ENCODE data around the gene SFXN4. TPM values are rescaled to one million over a fixed set of nuclear protein-coding genes. Genes with fewer than 3 reads are reported as not detected.

SFXN4 gene
- total RNA-seq, 1 donor from 2014 or later, result 52.7 TPM

DNA sequence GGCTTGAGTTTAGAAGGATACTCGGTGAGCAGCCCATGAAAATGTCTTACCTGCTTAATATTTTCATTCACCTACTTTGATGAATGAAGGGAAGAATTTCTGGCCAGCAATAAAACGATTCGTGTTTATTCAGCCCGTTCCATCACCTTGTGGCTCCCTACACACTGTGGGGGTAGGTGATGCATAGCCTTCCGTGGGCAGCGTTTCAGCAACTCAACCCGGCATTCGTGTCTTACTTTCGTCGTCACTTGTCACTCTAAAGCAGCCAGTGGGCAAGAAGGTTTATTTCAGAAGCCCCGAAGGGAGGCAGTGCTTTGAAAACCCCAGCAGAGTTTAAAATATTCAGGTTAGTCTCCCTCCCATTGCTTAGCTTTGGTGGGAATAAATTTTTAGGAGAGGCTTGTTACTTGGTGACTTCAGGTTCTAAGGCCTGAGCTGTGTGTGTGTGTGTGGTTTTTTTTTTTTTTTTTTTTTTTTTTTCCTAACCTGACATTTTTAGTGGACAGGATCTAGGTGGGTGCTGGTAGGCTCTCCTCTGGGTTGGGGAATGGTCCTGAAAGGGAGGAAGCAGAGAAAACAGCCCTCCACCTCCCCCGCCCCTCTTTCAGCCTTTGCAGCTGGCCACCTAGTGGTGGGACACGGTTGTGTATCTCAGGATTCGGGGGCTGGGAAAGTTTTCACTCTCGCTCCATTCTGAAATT, 43.7 kb upstream of the SFXN4 start:
- intact Hi-C loops (cut with micrococcal nuclease), result no loop called here
- H3K4me1 ChIP-seq, result peaks cover 79% of the 10 kb centered on the region
- DNase-seq, result peak; percentile 75
- TF ChIP-seq, protein P1, sequence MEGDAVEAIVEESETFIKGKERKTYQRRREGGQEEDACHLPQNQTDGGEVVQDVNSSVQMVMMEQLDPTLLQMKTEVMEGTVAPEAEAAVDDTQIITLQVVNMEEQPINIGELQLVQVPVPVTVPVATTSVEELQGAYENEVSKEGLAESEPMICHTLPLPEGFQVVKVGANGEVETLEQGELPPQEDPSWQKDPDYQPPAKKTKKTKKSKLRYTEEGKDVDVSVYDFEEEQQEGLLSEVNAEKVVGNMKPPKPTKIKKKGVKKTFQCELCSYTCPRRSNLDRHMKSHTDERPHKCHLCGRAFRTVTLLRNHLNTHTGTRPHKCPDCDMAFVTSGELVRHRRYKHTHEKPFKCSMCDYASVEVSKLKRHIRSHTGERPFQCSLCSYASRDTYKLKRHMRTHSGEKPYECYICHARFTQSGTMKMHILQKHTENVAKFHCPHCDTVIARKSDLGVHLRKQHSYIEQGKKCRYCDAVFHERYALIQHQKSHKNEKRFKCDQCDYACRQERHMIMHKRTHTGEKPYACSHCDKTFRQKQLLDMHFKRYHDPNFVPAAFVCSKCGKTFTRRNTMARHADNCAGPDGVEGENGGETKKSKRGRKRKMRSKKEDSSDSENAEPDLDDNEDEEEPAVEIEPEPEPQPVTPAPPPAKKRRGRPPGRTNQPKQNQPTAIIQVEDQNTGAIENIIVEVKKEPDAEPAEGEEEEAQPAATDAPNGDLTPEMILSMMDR (IDR thresholded peaks at IDR 0.05; ENCODE audit: borderline replicate concordance), result peak; percentile 83
- H3K27ac ChIP-seq (replicated peaks), result peak overlapping the region; percentile 97
- H3K9me3 ChIP-seq (replicated peaks), result no peaks in the 10 kb centered on the region
- H3K36me3 ChIP-seq, result peaks cover 7% of the 10 kb centered on the region
- no peaks in the 10 kb centered on the region for H3K27me3 ChIP-seq (ENCODE audit: low read depth)
- peak overlapping the region; percentile 97 for H3K4me3 ChIP-seq

DNA sequence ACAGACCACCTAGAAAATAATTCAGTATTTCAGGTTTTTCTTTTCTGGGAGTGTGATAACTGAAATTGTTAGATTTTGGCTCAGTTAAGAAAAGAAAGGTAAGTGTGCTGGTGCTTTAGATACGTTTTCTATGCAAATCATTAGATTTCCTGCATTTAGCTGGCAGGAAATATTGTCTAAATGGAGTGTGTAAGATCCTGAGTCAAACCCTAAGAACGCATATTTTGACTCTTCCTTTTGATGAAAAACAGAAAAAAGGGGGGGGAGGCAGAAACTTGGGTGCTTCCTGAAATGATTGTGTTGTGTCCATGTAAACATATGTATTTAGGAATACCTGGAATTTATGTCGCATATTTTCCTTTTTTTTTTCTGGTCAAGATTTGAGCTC, 43.0 kb upstream of the SFXN4 start:
- Histone ChIP-seq H3K36me3 (peaks cover 7% of the 10 kb centered on the region), H3K27ac (replicated peaks) (peak overlapping the region; percentile 97), H3K9me3 (replicated peaks) (no peaks in the 10 kb centered on the region), H3K4me3 (peak overlapping the region; percentile 97), H3K4me1 (peaks cover 73% of the 10 kb centered on the region), H3K27me3 (ENCODE audit: low read depth) (no peaks in the 10 kb centered on the region)
- DNase-seq, result no peak
- intact Hi-C loops (cut with micrococcal nuclease), result no loop called here
- TF ChIP-seq, protein P1 (IDR thresholded peaks at IDR 0.05; ENCODE audit: borderline replicate concordance), result no peak

DNA sequence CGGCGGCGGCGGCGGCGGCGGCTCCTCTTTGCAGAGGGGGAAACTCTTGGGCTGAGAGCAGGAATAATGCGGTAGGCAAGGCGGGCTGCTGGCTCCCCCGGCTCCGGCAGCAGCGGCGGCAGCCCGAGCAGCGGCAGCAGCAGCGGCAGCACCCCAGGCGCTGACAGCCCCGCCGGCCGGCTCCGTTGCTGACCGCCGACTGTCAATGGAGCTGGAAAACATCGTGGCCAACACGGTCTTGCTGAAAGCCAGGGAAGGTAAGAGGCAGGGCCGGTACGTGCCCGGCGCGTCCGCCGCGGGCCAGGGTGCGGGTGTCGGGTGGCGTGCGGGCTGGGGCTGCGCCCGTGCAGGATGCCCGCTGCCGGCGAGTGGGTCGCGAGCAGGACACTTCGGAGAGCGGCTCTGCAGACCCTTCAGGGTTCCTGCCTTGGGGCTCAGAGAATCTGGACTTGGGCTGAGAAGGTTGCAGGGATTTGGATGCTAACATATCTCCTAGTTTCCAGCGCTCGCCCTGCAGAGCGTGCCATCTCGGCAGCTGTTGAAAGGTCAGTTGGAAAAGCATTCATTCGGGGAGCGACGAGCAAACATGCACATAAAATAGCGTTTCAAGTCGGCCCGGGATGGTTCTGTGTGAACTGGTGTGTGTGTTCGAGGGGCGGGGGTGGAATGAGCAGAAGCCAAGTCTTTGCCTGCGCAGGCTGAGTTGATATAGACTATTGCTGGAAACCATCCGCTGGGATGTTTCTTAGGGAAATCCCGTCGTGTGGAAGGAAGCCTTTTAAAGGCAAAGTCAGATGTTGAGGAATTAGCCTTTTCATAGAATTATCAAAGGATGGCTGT, 42.4 kb upstream of the SFXN4 start:
- H3K4me1 ChIP-seq, result peaks cover 70% of the 10 kb centered on the region
- TF ChIP-seq, protein P1 (IDR thresholded peaks at IDR 0.05; ENCODE audit: borderline replicate concordance), result no peak

DNA sequence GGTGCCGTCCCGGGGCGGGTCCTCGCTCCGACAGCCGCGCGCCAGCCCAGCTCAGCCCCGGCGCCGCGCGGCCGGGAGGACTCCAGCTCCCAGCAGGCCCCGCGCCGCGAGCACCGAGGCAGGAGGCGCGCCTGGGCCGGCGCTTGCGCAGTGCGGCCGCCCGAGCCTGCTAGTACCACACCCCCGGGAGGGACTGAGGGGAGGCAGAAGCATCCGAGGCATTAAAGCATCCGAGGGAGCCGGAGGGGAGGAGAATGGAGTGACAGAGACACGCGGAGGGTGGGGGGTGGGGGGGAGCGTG, 41.8 kb upstream of the SFXN4 start, which contains the start of gene GRK5:
TSS of gene GRK5 (plus strand) at position 206 of the 301 bp plus-strand sequence. CDS start 347 bp downstream, outside the sequence.
- Histone ChIP-seq H3K36me3 (no peaks in the 10 kb centered on the region), H3K9me3 (replicated peaks) (no peaks in the 10 kb centered on the region), H3K27me3 (ENCODE audit: low read depth) (no peaks in the 10 kb centered on the region), H3K4me1 (peaks cover 63% of the 10 kb centered on the region), H3K4me3 (peak within 1 kb of the TSS; percentile 97), H3K27ac (replicated peaks) (peak within 1 kb of the TSS; percentile 97)
- TF ChIP-seq, protein P1 (IDR thresholded peaks at IDR 0.05; ENCODE audit: borderline replicate concordance), result no peak
- intact Hi-C loops (cut with micrococcal nuclease), result no loop called here
- DNase-seq, result peak; percentile 95

More for the DNA sequence above, 42.4 kb upstream of the SFXN4 start:
- Histone ChIP-seq H3K36me3 (peaks cover 6% of the 10 kb centered on the region), H3K9me3 (replicated peaks) (no peaks in the 10 kb centered on the region), H3K4me3 (peak overlapping the region; percentile 97), H3K27ac (replicated peaks) (peak overlapping the region; percentile 97), H3K27me3 (ENCODE audit: low read depth) (no peaks in the 10 kb centered on the region)
- intact Hi-C loops (cut with micrococcal nuclease), result no loop called here
- peak; percentile 47 for DNase-seq

DNA sequence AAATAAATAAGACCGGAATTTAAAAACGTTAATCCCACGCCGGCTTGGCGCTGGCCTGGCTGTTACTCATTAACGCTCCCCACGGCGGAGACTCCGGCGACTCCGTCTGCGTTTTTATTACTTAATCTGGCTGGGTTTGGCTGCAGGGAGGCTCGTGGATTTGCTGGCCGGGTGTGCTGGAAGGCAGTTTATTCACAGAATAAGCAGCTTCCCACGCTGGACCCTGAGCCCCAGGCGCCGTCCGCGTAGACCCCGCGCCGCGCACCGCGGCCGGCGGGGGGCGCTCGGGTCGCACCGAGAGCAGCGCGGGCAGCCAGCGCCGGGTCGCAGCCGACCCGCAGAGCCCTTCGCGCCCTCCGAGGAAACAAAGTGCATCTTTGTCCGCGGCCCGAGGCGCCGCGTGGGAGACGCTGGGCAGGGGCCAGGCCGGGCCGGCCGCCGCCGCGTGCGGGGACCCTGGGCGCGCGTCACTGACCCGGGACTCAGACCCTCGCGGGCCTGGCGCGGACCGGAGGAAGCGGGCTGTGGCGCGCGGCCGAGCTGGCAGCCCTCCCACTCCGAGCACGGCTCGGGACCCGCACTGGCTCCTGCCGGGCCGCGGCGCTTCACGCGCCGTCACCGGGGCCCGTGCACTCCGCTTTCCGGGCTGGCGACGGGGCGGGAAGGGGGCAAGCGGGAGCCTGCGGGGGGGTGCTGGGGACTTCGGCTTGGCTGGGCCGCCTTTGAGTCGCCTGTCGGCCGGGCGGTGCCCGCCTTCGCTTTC, 41.3 kb upstream of the SFXN4 start:
- Histone ChIP-seq H3K4me3 (peak overlapping the region; percentile 97), H3K4me1 (peaks cover 58% of the 10 kb centered on the region), H3K9me3 (replicated peaks) (no peaks in the 10 kb centered on the region), H3K36me3 (no peaks in the 10 kb centered on the region), H3K27ac (replicated peaks) (peak overlapping the region; percentile 97), H3K27me3 (ENCODE audit: low read depth) (no peaks in the 10 kb centered on the region)
- intact Hi-C loops (cut with micrococcal nuclease), result no loop called here
- DNase-seq, result peak; percentile 77
- TF ChIP-seq, protein P1 (IDR thresholded peaks at IDR 0.05; ENCODE audit: borderline replicate concordance), result peak; percentile 93
